ENCODE measurements around the gene EEFSEC. TPM values are rescaled to one million over a fixed set of nuclear protein-coding genes. Genes with fewer than 3 reads are reported as not detected.

Gene EEFSEC
- total and polyA plus RNA-seq, 2 of the 8 experiments (the other 6 are each of a cell fraction or from before 2014, with no cell fraction given) = 13.1 to 19.8 TPM

GRCh38 chr3:128111147-128111546 lies 42.1 kb upstream of the EEFSEC start (continued):
- TF ChIP-seq TAF1 (IDR thresholded peaks at IDR 0.05; ENCODE audit: low read depth, low read length) = no peak
